HG03066 (cell line): ENCODE data around the gene PXMP4.
A peak's percentile ranks its signal among the peaks of the same experiment; 100 is the strongest.

Experiments
- ATAC-seq: cut with Tn5 transposase; IDR thresholded peaks from one replicate; pipeline ENCODE4 v1.9.1; 2021; ENCODE audit warnings: low read depth; ENCODE audit not compliant: unreplicated experiment

Gene PXMP4

GRCh38 chr20:33671573-33672288, 48.4 kb downstream of the PXMP4 start:
- no peak for ATAC-seq

GRCh38 chr20:33670715-33671499, 49.2 kb downstream of the PXMP4 start:
- no peak for ATAC-seq

- no peak for ATAC-seq
Observed at GRCh38 chr20:33669873-33670640, 50.1 kb downstream of the PXMP4 start.

DNA sequence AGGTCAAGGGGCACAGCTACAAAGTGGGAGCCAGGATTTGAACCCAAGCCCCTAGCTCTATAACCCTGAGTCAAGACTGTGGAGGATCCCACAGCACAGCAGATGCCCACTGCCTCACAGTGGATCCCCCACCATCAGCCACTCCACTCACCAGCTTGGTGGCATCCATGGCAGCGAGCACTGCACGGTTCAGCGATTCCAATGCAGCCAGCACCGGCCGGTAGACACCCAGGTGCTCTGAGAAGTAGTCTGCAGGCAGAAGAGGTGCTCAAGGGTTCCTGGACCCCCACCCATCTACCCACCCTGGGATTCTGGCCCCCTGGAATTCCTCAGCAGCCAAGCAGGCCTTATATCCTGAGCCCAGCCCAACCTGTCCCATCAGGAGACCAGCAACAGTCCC, 50.9 kb downstream of the PXMP4 start:
- ATAC-seq: no peak

DNA sequence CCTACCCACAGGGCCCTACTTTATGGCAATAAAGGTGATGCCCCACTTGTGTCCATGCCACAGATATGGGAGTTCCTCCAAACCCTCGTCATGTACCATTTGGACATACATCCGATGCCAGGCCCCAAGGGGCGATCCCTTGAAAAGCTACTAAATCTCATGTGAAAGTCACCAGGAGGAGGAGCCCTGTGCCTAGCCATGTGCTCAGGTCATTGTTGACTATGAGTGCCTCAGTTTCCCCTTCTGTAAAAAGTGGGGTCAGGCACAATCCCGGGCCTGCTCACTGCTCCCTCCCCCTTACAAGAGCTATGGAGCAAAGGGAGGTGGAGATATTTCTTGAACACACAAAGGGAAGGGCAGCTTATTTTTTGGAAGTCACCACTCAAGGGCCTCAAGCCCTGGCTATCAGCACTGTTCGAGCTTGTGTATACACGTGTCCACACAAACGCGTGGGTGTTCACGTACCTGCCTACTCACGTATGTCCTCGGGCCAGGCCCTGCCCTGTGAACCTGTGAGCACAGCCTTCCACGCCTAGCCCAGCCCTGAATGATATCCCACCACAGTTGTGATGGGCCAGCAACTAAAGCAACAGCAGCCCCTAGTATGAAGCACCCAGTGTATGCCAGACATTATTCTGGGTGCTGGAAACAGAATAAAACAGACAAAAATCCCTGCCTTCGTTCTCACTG, 51.5 kb downstream of the PXMP4 start:
- ATAC-seq: no peak

GRCh38 chr20:33667676-33668465, 52.2 kb downstream of the PXMP4 start:
- no peak for ATAC-seq

DNA sequence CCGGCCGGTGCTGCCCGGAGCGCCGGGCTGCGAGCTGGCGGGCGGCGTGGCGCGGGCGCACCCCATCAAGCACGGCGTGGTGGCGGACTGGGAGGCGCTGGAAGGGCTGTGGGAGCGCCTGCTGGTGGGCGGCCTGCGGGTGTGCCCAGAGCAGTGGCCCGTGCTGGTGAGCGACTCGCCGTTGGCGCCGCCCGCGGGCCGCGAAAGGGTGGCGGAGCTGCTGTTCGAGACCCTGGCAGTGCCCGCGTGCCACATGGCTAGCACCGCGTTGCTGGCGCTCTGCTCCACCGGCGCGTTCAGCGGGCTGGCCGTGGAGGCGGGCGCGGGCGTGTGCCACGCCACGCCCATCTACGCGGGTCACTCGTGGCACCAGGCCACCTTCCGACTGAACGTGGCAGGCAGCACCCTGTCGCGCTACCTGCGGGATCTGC, 52.9 kb downstream of the PXMP4 start:
- ATAC-seq: no peak

DNA sequence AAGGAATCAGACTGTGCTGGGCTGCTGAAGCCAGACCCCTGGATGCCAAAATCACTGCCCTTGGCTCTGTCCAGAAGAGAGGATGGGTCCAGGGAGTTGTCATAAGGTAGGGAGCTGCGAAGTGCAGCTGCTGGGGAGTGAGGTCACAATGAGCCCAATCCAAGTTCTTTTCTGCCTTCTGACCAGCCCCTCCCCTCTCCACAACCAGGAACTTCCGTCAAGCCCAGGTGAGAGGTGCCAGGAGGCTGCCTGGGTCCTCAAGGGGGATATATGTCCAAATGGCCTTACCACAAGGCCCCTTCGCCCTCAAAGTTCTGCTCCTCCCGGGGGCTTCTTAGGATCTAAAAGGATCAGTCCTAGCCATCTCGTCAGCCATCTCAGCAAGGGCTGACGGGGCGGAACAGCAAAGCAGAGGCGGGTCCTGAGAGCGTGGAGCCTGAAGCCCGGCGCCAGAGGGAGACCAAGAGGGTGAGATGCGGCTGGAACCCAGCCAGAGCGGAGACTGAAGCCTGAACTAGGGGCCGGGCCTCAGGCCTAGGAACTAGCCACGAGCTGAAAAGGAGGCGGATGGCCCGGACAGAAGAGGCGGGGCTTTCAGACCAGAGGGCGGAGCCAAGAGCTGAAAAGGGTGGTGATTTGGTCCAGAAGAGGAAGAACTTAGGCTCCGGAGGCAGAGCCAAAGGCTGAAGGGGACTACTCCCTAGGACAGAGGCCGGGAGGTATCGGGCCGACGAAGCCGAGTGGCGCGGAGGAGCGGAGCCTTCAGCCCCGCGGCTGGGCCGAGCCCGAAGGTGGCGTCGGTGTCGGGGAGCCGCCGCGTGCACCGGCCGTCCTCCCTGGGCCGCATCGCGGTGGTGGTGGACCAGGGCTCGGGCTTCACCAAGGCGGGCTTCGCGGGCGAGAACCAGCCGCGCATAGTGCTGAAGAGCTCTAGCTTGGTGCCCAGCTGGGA, 53.5 kb downstream of the PXMP4 start, which contains the start of gene ACTL10:
Gene ACTL10, plus strand, starts transcription at position 651 of the 952 bp plus-strand sequence. CDS start 555 bp downstream, outside the sequence.
- ATAC-seq: peak; percentile 54

DNA sequence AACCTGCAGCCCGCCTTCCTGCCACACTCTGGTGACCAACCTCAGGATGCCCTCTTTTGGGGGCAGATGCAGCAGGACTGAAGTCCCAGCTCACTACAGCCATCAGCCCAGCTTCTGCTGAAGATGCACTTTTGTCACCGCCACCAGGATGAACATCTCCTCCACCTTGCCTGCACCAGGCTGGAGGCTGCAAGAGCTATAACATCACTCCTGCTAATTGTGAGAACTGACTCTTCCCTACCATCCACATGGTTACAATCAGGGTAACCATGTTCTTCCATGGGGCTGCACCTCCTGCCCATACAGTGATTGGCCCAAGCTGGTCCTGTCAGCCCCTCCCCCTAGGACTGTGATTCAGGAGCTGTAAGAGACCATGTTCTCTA, 55.4 kb downstream of the PXMP4 start:
- ATAC-seq: no peak

DNA sequence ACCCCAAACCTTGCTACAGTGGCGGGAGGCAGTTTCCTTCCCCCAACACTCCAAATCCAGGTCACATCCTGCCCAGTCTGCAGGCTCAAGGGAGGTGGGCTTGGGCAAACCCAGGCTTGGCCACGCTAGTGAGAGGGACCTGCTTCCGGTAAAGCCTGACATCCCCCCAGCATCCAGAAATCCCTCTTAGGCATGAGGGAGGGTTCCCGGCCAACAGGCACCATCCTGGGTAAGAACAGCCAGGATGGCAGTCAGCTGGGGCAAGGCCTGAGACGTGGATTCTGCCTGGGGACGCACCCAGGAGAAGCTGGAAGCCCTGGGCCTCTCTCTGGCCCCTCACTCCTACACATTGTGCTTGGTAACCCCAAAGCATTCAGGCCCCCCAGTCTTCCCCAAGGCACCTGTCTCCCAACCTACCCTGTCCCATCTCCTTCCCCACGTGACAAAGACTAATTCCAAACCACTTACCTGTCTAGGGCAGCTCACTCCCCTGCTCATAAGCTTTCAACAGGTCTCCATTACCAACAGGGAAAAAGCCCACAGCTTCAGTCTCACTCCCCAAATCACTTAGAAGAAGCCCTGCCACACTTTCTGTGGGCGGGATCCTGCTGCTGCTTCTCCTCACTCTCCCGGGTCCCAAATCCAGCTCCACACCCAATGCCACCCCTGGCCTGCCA, 55.9 kb downstream of the PXMP4 start:
- ATAC-seq: no peak

- ATAC-seq: peak; percentile 46
Observed at GRCh38 chr20:33663161-33664084, 56.7 kb downstream of the PXMP4 start.

GRCh38 chr20:33662172-33662571, 57.9 kb downstream of the PXMP4 start, which contains the start of gene C20orf144:
C20orf144 (plus strand) TSS chr20:33662327; CDS start chr20:33662346, 19 bp downstream.
- no peak for ATAC-seq

GRCh38 chr20:33660685-33661058, 59.4 kb downstream of the PXMP4 start:
- ATAC-seq: no peak

- ATAC-seq: no peak
Observed at GRCh38 chr20:33660035-33660684, 60.0 kb downstream of the PXMP4 start.

DNA sequence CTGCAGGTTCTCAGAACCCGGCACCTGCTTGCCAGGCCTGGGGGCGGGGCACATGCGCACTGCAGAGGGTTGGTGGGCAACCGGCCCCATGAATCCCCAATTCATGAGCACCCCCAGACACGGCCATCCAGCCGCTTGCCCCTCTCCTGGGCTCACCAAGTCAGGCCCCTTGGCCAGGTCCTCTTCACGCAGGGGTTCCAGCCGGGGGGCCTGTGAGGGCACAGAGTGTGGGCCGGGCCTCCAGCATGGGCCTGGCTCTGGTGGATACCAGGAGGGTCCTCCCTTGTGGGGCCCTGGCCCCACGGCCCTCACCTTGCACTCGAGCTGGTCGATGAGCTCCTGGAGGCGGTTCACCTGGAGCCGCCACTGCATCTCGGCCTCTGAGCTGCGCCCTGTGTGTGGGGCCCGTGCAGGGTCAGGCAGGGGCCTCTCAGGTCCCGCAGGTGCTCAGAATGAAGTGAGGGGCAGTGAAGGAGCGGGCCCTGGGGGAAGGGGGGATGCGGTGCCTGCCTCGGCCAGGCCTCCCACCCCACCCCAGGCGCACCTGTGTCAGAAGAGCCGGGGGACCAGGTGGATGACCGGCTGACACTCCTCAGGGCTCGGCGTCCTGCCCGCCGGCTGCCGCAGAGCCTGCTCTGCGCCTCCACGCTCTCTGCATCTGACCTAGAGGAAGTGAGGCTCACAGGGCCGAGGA, 60.6 kb downstream of the PXMP4 start:
- ATAC-seq: no peak

DNA sequence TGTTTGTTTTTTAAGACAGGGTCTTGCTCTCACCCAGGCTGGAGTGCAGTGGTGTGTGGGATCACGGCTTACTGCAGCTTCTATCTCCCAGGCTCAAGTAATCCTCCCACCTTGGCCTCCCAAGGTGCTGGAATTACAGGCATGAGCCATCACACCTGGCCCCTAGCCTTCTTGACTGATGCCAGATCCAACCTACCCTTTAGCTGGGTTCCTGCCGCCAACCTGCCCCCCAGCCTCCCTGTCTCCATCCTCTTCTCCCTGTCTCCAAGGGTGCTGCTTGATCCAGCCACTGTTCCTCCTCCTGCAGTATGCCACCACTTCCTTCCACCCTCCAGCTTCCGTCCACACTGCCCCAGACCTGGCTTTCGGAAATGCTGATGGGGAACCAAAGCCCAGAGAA, 61.2 kb downstream of the PXMP4 start:
- no peak for ATAC-seq
